Measurements from ENCODE around the gene KDM2A.
"Not testable (repeated sequence)": the region's sequence is repeated elsewhere in the genome, so short reads cannot be mapped to it uniquely, and the experiment has no call there.

The KDM2A gene

GRCh38 chr11:67234571-67234970, 115.5 kb downstream of the KDM2A start:
- not testable (repeated sequence) for DNase-seq (ENCODE audit: low read depth, low spot score)

GRCh38 chr11:67237574-67237973, 118.5 kb downstream of the KDM2A start:
- DNase-seq (ENCODE audit: low read depth, low spot score), result no peak

GRCh38 chr11:67238894-67239782, 120.1 kb downstream of the KDM2A start:
- DNase-seq (ENCODE audit: low read depth, low spot score), result no peak

GRCh38 chr11:67239783-67240575, 120.9 kb downstream of the KDM2A start:
- peak; percentile 93 for DNase-seq (ENCODE audit: low read depth, low spot score)

- no peak for DNase-seq (ENCODE audit: low read depth, low spot score)
Observed at GRCh38 chr11:67240576-67241389, 121.7 kb downstream of the KDM2A start.

- no peak for DNase-seq (ENCODE audit: low read depth, low spot score)
Observed at GRCh38 chr11:67242548-67242947, 123.5 kb downstream of the KDM2A start.

- no peak for DNase-seq (ENCODE audit: low read depth, low spot score)
Observed at GRCh38 chr11:67243051-67243450, 124.0 kb downstream of the KDM2A start.

- no peak for DNase-seq (ENCODE audit: low read depth, low spot score)
Observed at GRCh38 chr11:67245046-67245445, 126.0 kb downstream of the KDM2A start.

- DNase-seq (ENCODE audit: low read depth, low spot score), result no peak
Observed at GRCh38 chr11:67247946-67248550, 129.0 kb downstream of the KDM2A start.

GRCh38 chr11:67248653-67249052, 129.6 kb downstream of the KDM2A start:
- no peak for DNase-seq (ENCODE audit: low read depth, low spot score)

- DNase-seq (ENCODE audit: low read depth, low spot score), result no peak
Observed at GRCh38 chr11:67250059-67251043, 131.3 kb downstream of the KDM2A start.

- no peak for DNase-seq (ENCODE audit: low read depth, low spot score)
Observed at GRCh38 chr11:67251841-67252240, 132.8 kb downstream of the KDM2A start.

- DNase-seq (ENCODE audit: low read depth, low spot score), result no peak
Observed at GRCh38 chr11:67252831-67253239, 133.8 kb downstream of the KDM2A start.

- no peak for DNase-seq (ENCODE audit: low read depth, low spot score)
Observed at GRCh38 chr11:67253872-67254624, 135.0 kb downstream of the KDM2A start.

- DNase-seq (ENCODE audit: low read depth, low spot score), result no peak
Observed at GRCh38 chr11:67254798-67255197, 135.7 kb downstream of the KDM2A start.

- DNase-seq (ENCODE audit: low read depth, low spot score), result no peak
Observed at GRCh38 chr11:67255353-67255752, 136.3 kb downstream of the KDM2A start.

- no peak for DNase-seq (ENCODE audit: low read depth, low spot score)
Observed at GRCh38 chr11:67255864-67256263, 136.8 kb downstream of the KDM2A start.

GRCh38 chr11:67256477-67257135, 137.5 kb downstream of the KDM2A start:
- no peak for DNase-seq (ENCODE audit: low read depth, low spot score)

GRCh38 chr11:67260406-67260805, 141.3 kb downstream of the KDM2A start:
- no peak for DNase-seq (ENCODE audit: low read depth, low spot score)
